22Rv1 (cell line): ENCODE results near the gene PPARD.

ENCODE experiments used
- H3K27ac ChIP-seq: fragments of 450-650 bp; 2 replicates; pipeline ENCODE4 v1.5.1; 2017
- CTCF ChIP-seq: fragments of 450-650 bp; IDR thresholded peaks from 2 replicates; pipeline ENCODE4 v1.5.1; 2017; ENCODE audit warnings: mild to moderate bottlenecking
- ZFX ChIP-seq: fragments of 450-650 bp; IDR thresholded peaks from 2 replicates; pipeline ENCODE4 v1.6.1; 2017; ENCODE audit warnings: antibody characterized with exemption, borderline replicate concordance

Gene PPARD

GRCh38 chr6:35474131-35474941 is 132.0 kb downstream of the PPARD start:
- no peak for TF ChIP-seq CTCF
- no peak for TF ChIP-seq ZFX
- H3K27ac ChIP-seq, result no peak overlapping the region

- H3K27ac ChIP-seq, result no peak overlapping the region
- TF ChIP-seq CTCF (no peak), ZFX (no peak)
Measured at GRCh38 chr6:35474942-35475570, 132.7 kb downstream of the PPARD start.

- TF ChIP-seq ZFX (no peak), CTCF (no peak)
- no peak overlapping the region for H3K27ac ChIP-seq
Measured at GRCh38 chr6:35475573-35475972, 133.2 kb downstream of the PPARD start.

- H3K27ac ChIP-seq, result no peak overlapping the region
- TF ChIP-seq ZFX, result no peak
- no peak for TF ChIP-seq CTCF
Measured at GRCh38 chr6:35476004-35476403, 133.6 kb downstream of the PPARD start.

GRCh38 chr6:35477028-35477427 is 134.7 kb downstream of the PPARD start:
- no peak for TF ChIP-seq CTCF
- no peak for TF ChIP-seq ZFX

More at GRCh38 chr6:35477028-35477427, 134.7 kb downstream of the PPARD start:
- no peak overlapping the region for H3K27ac ChIP-seq
